Right atrium auricular region (tissue), 2 donors: Measurements from ENCODE around the gene KPNA3. TPM values are rescaled to one million over a fixed set of nuclear protein-coding genes. Genes with fewer than 3 reads are reported as not detected.

Experiments used
- DNase-seq: peaks from one replicate; pipeline ENCODE4 v3.0.0-alpha.2; 2019; ENCODE audit warnings: low spot score
- H3K27ac ChIP-seq, 2 donors: fragments of 200-600 bp; sonication (generic); 1 replicate in 1 of 2; 2 replicates in 1 of 2; pipeline ENCODE4 v1.5.1; 2016 to 2019
- H3K27me3 ChIP-seq, 2 donors: fragments of 200-600 bp; sonication (generic); one replicate each; pipeline versions ENCODE4 v1.5.1 to v1.6.0; 2017 to 2019
- H3K36me3 ChIP-seq: fragments of 200-600 bp; sonication (generic); one replicate; pipeline ENCODE4 v1.5.1; 2016
- H3K4me1 ChIP-seq, 2 donors: fragments of 200-600 bp; sonication (generic); one replicate each; pipeline versions ENCODE4 v1.5.1 to v1.6.0; 2017 to 2019
- H3K4me3 ChIP-seq, 2 donors: fragments of 200-600 bp; sonication (generic); 1 replicate in 1 of 2; 2 replicates in 1 of 2; pipeline ENCODE4 v1.5.1; 2017 to 2019; ENCODE audit warnings: mild to moderate bottlenecking in 1 of 2, moderate library complexity in 1 of 2
- H3K9me3 ChIP-seq, 2 donors: fragments of 200-600 bp; sonication (generic); one replicate each; pipeline ENCODE4 v1.5.1; 2019
- CTCF ChIP-seq, 2 donors: fragments of 200-600 bp; sonication (generic); IDR thresholded peaks; one replicate each; pipeline ENCODE4 v1.5.1; 2019; ENCODE audit warnings: antibody characterized with exemption in 2 of 2
- total RNA-seq, 2 donors: library from RNA; depleted of rRNA; stranded (reverse); fragments of >200 nt; gene quantifications; one replicate each; pipeline ENCODE4 v1.1.0, GENCODE V29; 2016

KPNA3 gene
- total RNA-seq, 2 donors from 2014 or later = 36.6 to 42.0 TPM

DNA sequence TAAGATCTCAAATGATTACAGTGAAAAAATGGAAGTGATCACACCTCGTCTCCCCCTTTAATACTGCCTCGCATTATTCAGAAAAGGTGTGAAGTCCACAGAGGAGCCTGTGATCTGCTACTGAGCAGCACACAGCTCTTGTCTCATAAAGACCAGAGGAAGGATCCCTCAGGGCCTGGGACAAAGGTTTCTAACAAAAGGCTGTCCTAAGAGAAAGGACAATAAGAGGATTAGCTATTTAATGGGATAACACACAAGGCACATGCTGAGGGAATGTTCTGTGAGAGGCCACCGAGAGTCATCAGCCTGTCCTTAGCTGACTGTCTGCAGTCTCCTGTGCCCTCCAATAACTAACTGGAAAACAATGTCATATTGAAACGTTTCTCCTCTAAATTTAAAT lies 127.9 kb downstream of the KPNA3 start:
- Histone ChIP-seq H3K27ac (no peak overlapping the region), H3K4me3 (no peak overlapping the region), H3K9me3 (no peaks in the 10 kb centered on the region), H3K27me3 (no peaks in the 10 kb centered on the region), H3K4me1 (no peaks in the 10 kb centered on the region), H3K36me3 (no peaks in the 10 kb centered on the region)
- no peak for DNase-seq
- no peak for TF ChIP-seq CTCF (IDR thresholded peaks at IDR 0.05)

- no peaks in the 10 kb centered on the region for H3K27me3 ChIP-seq
- H3K36me3 ChIP-seq = no peaks in the 10 kb centered on the region
- no peak overlapping the region for H3K27ac ChIP-seq
- H3K4me1 ChIP-seq = no peaks in the 10 kb centered on the region
- DNase-seq = no peak
- no peaks in the 10 kb centered on the region for H3K9me3 ChIP-seq
- H3K4me3 ChIP-seq = no peak overlapping the region
- no peak for TF ChIP-seq CTCF (IDR thresholded peaks at IDR 0.05)
Measured at GRCh38 chr13:49657241-49657641, 135.2 kb downstream of the KPNA3 start.

- Histone ChIP-seq H3K4me1 (no peaks in the 10 kb centered on the region), H3K36me3 (no peaks in the 10 kb centered on the region), H3K27ac (no peak overlapping the region), H3K4me3 (no peak overlapping the region), H3K27me3 (no peaks in the 10 kb centered on the region), H3K9me3 (no peaks in the 10 kb centered on the region)
- TF ChIP-seq CTCF (IDR thresholded peaks at IDR 0.05) = no peak
- DNase-seq = no peak
Measured at GRCh38 chr13:49655906-49656305, 136.6 kb downstream of the KPNA3 start.

DNA sequence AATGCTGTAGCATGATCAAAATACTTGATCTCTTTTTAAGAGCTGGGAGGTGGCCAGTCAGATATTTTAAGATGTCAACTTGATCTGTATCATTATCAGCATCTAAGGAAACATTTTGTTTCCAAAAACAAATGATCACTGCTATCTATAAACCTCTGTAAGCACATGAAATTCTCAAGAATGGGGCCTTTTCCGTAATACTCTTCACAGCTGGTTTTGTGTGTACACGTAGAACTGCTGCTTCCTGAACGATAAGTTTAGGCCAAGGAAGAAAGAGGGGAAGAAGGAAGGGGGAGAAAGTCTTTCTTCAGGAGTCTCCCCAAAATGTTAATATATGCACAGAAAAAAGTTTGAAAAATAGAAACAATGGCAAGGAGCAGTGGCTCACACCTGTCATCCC lies 138.5 kb downstream of the KPNA3 start:
- H3K4me3 ChIP-seq = no peak overlapping the region
- H3K27ac ChIP-seq = no peak overlapping the region
- TF ChIP-seq CTCF (IDR thresholded peaks at IDR 0.05) = no peak
- no peak for DNase-seq
- no peaks in the 10 kb centered on the region for H3K27me3 ChIP-seq
- H3K9me3 ChIP-seq = no peaks in the 10 kb centered on the region
- no peaks in the 10 kb centered on the region for H3K4me1 ChIP-seq
- H3K36me3 ChIP-seq = no peaks in the 10 kb centered on the region

- no peak overlapping the region for H3K4me3 ChIP-seq
- no peak overlapping the region for H3K27ac ChIP-seq
- TF ChIP-seq CTCF (IDR thresholded peaks at IDR 0.05) = no peak
- H3K36me3 ChIP-seq = no peaks in the 10 kb centered on the region
- no peaks in the 10 kb centered on the region for H3K4me1 ChIP-seq
- H3K27me3 ChIP-seq = no peaks in the 10 kb centered on the region
- no peaks in the 10 kb centered on the region for H3K9me3 ChIP-seq
- no peak for DNase-seq
Measured at GRCh38 chr13:49653478-49653877, 139.0 kb downstream of the KPNA3 start.
